ENCODE data around the gene DLG3. TPM values are rescaled to one million over a fixed set of nuclear protein-coding genes. Genes with fewer than 3 reads are reported as not detected.

Gene DLG3
- total RNA-seq, 1 experiment from 2014 or later, result 14.5 TPM

DNA sequence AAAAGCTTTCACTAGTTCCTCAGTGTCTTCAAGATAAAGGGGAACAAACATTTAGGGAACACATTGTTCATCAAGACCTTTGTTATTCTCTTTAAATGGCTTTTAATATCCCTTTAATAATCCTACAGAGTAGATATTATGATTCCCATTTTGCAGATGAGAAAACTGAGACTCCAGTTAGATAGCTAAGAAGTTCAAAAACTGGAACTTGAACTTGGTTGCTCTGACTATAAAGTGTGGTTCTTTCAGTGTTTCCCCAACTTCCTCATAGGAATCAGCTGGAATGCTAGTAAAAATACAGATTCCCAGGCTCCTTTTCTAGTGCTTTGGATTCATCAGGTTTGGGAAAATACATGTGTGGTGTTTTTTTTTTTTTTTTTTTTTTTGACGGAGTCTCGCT is 37.7 kb downstream of the DLG3 start:
- no peak overlapping the region for H3K4me3 ChIP-seq (ENCODE audit: low read length)
- H3K27me3 ChIP-seq (ENCODE audit: low read length), result no peaks in the 10 kb centered on the region
- H3K4me2 ChIP-seq (ENCODE audit: low read depth, low read length, poor library complexity, severe bottlenecking), result no peak overlapping the region
- no peaks in the 10 kb centered on the region for H3K4me1 ChIP-seq (ENCODE audit: low read length)
- H3K9me2 ChIP-seq (replicated peaks; ENCODE audit: insufficient read depth, low read length), result no peaks in the 10 kb centered on the region
- no peaks in the 10 kb centered on the region for H3K36me3 ChIP-seq (ENCODE audit: insufficient read depth, low read length)
- no peaks in the 10 kb centered on the region for H4K20me1 ChIP-seq (ENCODE audit: insufficient read depth, low read depth, low read length)
- H3K9me3 ChIP-seq (ENCODE audit: low read length), result no peaks in the 10 kb centered on the region
- H2AFZ ChIP-seq (ENCODE audit: low read length), result no peak overlapping the region
- no peak overlapping the region for H3K27ac ChIP-seq (ENCODE audit: low read length)
- no peak for DNase-seq
- no peaks in the 10 kb centered on the region for H3K79me2 ChIP-seq (ENCODE audit: low read length)
- H3K9ac ChIP-seq (ENCODE audit: low read length), result no peak overlapping the region

DNA sequence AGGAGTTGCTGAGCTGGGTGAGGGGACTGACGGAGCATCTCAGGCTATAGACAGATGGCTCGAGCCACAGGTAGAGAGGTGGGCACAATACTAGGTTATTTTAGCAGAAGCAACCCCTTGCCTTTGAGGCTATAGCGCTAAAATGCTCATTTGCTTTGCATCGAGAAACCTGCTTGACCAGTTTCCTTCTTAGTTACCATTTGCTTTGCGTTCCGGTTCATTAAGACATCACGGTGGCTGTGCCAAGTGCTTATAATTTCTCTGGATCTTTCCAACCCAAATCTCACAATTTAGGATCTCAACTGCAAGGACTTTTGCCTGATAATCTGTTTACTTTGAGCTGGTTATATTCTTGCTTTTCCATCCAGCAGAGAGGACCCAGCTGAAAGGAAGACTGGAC is 40.8 kb downstream of the DLG3 start:
- Histone ChIP-seq H3K4me2 (ENCODE audit: low read depth, low read length, poor library complexity, severe bottlenecking) (no peak overlapping the region), H3K36me3 (ENCODE audit: insufficient read depth, low read length) (no peaks in the 10 kb centered on the region), H3K27me3 (ENCODE audit: low read length) (no peaks in the 10 kb centered on the region), H3K9me2 (replicated peaks; ENCODE audit: insufficient read depth, low read length) (no peaks in the 10 kb centered on the region), H2AFZ (ENCODE audit: low read length) (no peak overlapping the region), H4K20me1 (ENCODE audit: insufficient read depth, low read depth, low read length) (no peaks in the 10 kb centered on the region), H3K4me3 (ENCODE audit: low read length) (no peak overlapping the region), H3K79me2 (ENCODE audit: low read length) (no peaks in the 10 kb centered on the region), H3K4me1 (ENCODE audit: low read length) (no peaks in the 10 kb centered on the region), H3K9ac (ENCODE audit: low read length) (no peak overlapping the region), H3K27ac (ENCODE audit: low read length) (no peak overlapping the region), H3K9me3 (ENCODE audit: low read length) (no peaks in the 10 kb centered on the region)
- no peak for DNase-seq

DNA sequence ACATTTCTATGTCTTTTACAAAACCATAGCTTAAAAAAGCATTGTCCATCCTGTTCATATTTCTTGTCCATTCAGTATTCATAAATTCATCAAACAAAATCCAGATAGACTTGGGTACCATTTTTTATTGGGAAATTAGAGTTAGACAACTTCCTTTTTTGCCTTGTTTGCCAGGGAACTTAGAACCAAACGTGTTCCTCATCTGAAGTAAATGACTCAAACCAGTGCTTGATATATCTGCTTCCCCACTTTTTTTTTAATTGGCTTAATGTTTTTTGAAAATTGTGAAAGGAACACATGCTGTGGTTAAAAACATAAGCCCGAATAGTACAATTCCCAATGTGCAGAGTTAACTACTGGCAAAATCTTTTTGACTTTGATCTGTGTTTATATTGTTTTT is 44.2 kb downstream of the DLG3 start:
- no peak for DNase-seq
- no peak overlapping the region for H3K9ac ChIP-seq (ENCODE audit: low read length)
- no peaks in the 10 kb centered on the region for H3K9me3 ChIP-seq (ENCODE audit: low read length)
- no peaks in the 10 kb centered on the region for H3K79me2 ChIP-seq (ENCODE audit: low read length)
- H3K9me2 ChIP-seq (replicated peaks; ENCODE audit: insufficient read depth, low read length), result no peaks in the 10 kb centered on the region
- no peak overlapping the region for H3K4me3 ChIP-seq (ENCODE audit: low read length)
- H3K27me3 ChIP-seq (ENCODE audit: low read length), result no peaks in the 10 kb centered on the region
- H4K20me1 ChIP-seq (ENCODE audit: insufficient read depth, low read depth, low read length), result no peaks in the 10 kb centered on the region
- H3K4me1 ChIP-seq (ENCODE audit: low read length), result no peaks in the 10 kb centered on the region
- H3K27ac ChIP-seq (ENCODE audit: low read length), result no peak overlapping the region
- no peaks in the 10 kb centered on the region for H3K36me3 ChIP-seq (ENCODE audit: insufficient read depth, low read length)
- no peak overlapping the region for H2AFZ ChIP-seq (ENCODE audit: low read length)
- H3K4me2 ChIP-seq (ENCODE audit: low read depth, low read length, poor library complexity, severe bottlenecking), result no peak overlapping the region

DNA sequence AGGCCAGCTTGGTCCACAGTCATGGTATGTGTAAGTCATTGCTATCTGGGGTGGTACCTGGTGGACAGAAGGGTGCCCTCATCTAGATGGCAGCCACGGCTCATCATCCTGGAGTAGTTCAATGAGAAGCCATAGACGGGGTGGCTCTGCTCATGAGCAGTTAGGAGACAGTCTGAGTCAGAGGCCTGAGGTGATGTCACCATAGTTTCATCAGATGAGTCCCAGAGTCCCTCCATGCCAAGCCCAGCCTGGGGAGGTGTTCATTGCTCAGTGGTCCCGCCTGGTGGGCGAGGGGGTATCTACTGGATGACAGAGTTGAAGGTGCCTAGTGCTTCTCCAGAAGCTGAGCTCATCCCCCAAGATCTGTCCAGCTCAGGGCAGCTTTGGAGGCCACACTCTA is 49.8 kb downstream of the DLG3 start:
- Histone ChIP-seq H3K4me2 (ENCODE audit: low read depth, low read length, poor library complexity, severe bottlenecking) (no peak overlapping the region), H3K9me2 (replicated peaks; ENCODE audit: insufficient read depth, low read length) (no peaks in the 10 kb centered on the region), H3K36me3 (ENCODE audit: insufficient read depth, low read length) (no peaks in the 10 kb centered on the region), H4K20me1 (ENCODE audit: insufficient read depth, low read depth, low read length) (no peaks in the 10 kb centered on the region), H3K4me1 (ENCODE audit: low read length) (no peaks in the 10 kb centered on the region), H3K27me3 (ENCODE audit: low read length) (no peaks in the 10 kb centered on the region), H2AFZ (ENCODE audit: low read length) (no peak overlapping the region), H3K4me3 (ENCODE audit: low read length) (no peak overlapping the region), H3K9me3 (ENCODE audit: low read length) (no peaks in the 10 kb centered on the region), H3K79me2 (ENCODE audit: low read length) (no peaks in the 10 kb centered on the region), H3K27ac (ENCODE audit: low read length) (no peak overlapping the region), H3K9ac (ENCODE audit: low read length) (no peak overlapping the region)
- no peak for DNase-seq

DNA sequence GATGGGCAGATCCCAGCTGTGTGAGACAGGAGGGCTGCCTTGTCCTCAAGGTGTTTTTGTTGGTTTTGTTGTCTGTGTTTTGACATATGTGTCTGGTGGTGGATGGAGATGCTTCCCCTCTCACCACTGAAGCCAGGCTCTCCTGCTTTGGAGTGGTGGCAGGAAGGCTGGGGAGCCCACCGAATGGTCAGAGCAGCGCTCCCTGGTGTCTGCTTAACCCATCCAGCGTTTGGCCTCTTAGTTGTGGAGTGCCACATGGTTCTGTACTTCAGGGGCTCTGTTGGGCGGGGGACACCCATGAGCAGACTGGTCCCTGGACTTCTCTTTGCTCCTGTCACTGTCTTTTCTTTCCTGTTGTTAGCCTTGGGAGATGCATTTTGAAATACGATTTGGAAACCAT is 51.9 kb downstream of the DLG3 start:
- no peak overlapping the region for H3K4me2 ChIP-seq (ENCODE audit: low read depth, low read length, poor library complexity, severe bottlenecking)
- no peaks in the 10 kb centered on the region for H3K4me1 ChIP-seq (ENCODE audit: low read length)
- H2AFZ ChIP-seq (ENCODE audit: low read length), result no peak overlapping the region
- H3K36me3 ChIP-seq (ENCODE audit: insufficient read depth, low read length), result no peaks in the 10 kb centered on the region
- H3K4me3 ChIP-seq (ENCODE audit: low read length), result no peak overlapping the region
- no peaks in the 10 kb centered on the region for H3K9me3 ChIP-seq (ENCODE audit: low read length)
- no peak for DNase-seq
- no peaks in the 10 kb centered on the region for H3K27me3 ChIP-seq (ENCODE audit: low read length)
- no peaks in the 10 kb centered on the region for H3K9me2 ChIP-seq (replicated peaks; ENCODE audit: insufficient read depth, low read length)
- H3K79me2 ChIP-seq (ENCODE audit: low read length), result no peaks in the 10 kb centered on the region
- H3K27ac ChIP-seq (ENCODE audit: low read length), result no peak overlapping the region
- no peaks in the 10 kb centered on the region for H4K20me1 ChIP-seq (ENCODE audit: insufficient read depth, low read depth, low read length)
- H3K9ac ChIP-seq (ENCODE audit: low read length), result no peak overlapping the region

DNA sequence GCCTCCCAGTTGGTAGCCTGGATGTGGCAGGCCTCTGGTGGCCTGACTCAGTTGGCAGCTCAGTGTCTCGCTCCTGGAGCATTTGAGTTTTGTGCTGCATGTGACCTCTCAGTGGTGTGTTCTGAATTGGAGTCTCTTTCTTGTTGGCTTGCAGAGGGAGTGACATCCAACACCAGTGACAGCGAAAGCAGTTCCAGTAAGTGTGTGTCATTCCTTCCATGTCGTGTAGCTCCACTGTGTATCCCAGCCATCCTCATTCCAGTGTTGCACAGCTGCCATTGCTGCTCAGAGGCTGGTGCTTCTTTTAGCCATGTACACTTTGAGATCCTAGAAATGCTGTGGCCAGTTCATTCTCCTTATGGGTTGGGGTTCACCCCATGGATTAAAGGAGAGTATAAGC is 52.4 kb downstream of the DLG3 start:
- Histone ChIP-seq H3K27me3 (ENCODE audit: low read length) (no peaks in the 10 kb centered on the region), H3K27ac (ENCODE audit: low read length) (no peak overlapping the region), H3K9me2 (replicated peaks; ENCODE audit: insufficient read depth, low read length) (no peaks in the 10 kb centered on the region), H4K20me1 (ENCODE audit: insufficient read depth, low read depth, low read length) (no peaks in the 10 kb centered on the region), H3K9me3 (ENCODE audit: low read length) (no peaks in the 10 kb centered on the region), H3K9ac (ENCODE audit: low read length) (no peak overlapping the region), H3K36me3 (ENCODE audit: insufficient read depth, low read length) (no peaks in the 10 kb centered on the region), H3K4me1 (ENCODE audit: low read length) (no peaks in the 10 kb centered on the region), H2AFZ (ENCODE audit: low read length) (no peak overlapping the region), H3K4me3 (ENCODE audit: low read length) (no peak overlapping the region), H3K79me2 (ENCODE audit: low read length) (no peaks in the 10 kb centered on the region), H3K4me2 (ENCODE audit: low read depth, low read length, poor library complexity, severe bottlenecking) (no peak overlapping the region)
- DNase-seq, result no peak

DNA sequence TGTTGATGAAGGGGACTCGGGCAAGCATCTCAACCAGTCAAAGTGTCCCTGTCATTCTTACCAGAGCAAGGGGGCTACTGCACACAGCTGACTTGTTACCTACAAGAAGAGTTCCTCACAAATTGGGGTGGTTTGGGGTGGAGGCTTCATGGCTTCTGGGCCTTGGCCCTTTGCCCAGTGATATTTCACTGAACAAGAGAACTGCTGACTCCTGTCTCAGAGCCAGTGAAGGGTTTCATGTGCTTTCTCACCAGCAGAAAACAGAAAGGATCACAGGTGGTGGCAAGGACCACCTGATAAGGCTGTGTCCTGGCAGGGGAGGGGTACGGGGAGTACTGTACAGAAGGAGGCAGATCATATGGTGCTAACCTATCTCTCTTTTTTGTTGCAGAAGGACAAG is 53.5 kb downstream of the DLG3 start:
- Histone ChIP-seq H3K79me2 (ENCODE audit: low read length) (no peaks in the 10 kb centered on the region), H3K4me2 (ENCODE audit: low read depth, low read length, poor library complexity, severe bottlenecking) (no peak overlapping the region), H4K20me1 (ENCODE audit: insufficient read depth, low read depth, low read length) (no peaks in the 10 kb centered on the region), H3K4me1 (ENCODE audit: low read length) (no peaks in the 10 kb centered on the region), H3K4me3 (ENCODE audit: low read length) (no peak overlapping the region), H2AFZ (ENCODE audit: low read length) (no peak overlapping the region), H3K27me3 (ENCODE audit: low read length) (no peaks in the 10 kb centered on the region), H3K36me3 (ENCODE audit: insufficient read depth, low read length) (no peaks in the 10 kb centered on the region), H3K9ac (ENCODE audit: low read length) (no peak overlapping the region), H3K27ac (ENCODE audit: low read length) (no peak overlapping the region), H3K9me3 (ENCODE audit: low read length) (no peaks in the 10 kb centered on the region), H3K9me2 (replicated peaks; ENCODE audit: insufficient read depth, low read length) (no peaks in the 10 kb centered on the region)
- no peak for DNase-seq

DNA sequence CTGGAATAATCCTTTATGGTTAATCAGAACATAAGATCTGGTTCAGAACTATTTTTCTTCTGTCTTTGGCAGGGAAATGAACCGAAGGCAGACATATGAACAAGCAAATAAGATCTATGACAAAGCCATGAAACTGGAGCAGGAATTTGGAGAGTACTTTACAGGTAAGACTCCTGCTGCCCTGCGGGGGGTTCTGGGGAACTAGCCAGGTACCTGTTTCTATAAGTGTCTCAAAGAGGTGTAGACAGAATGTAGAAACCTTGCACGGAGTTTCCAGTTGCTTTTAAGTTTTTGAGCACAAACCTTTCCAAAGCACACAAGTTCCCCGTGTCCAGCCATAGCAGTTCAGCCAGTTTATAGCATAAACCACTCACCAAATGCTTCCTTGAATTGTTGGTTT is 56.2 kb downstream of the DLG3 start:
- H3K36me3 ChIP-seq (ENCODE audit: insufficient read depth, low read length), result no peaks in the 10 kb centered on the region
- no peak overlapping the region for H3K4me3 ChIP-seq (ENCODE audit: low read length)
- no peaks in the 10 kb centered on the region for H3K4me1 ChIP-seq (ENCODE audit: low read length)
- H3K9ac ChIP-seq (ENCODE audit: low read length), result no peak overlapping the region
- no peaks in the 10 kb centered on the region for H3K9me2 ChIP-seq (replicated peaks; ENCODE audit: insufficient read depth, low read length)
- DNase-seq, result no peak
- no peaks in the 10 kb centered on the region for H3K9me3 ChIP-seq (ENCODE audit: low read length)
- H3K27me3 ChIP-seq (ENCODE audit: low read length), result no peaks in the 10 kb centered on the region
- H3K79me2 ChIP-seq (ENCODE audit: low read length), result no peaks in the 10 kb centered on the region
- no peak overlapping the region for H3K4me2 ChIP-seq (ENCODE audit: low read depth, low read length, poor library complexity, severe bottlenecking)
- no peaks in the 10 kb centered on the region for H4K20me1 ChIP-seq (ENCODE audit: insufficient read depth, low read depth, low read length)
- no peak overlapping the region for H2AFZ ChIP-seq (ENCODE audit: low read length)
- no peak overlapping the region for H3K27ac ChIP-seq (ENCODE audit: low read length)

DNA sequence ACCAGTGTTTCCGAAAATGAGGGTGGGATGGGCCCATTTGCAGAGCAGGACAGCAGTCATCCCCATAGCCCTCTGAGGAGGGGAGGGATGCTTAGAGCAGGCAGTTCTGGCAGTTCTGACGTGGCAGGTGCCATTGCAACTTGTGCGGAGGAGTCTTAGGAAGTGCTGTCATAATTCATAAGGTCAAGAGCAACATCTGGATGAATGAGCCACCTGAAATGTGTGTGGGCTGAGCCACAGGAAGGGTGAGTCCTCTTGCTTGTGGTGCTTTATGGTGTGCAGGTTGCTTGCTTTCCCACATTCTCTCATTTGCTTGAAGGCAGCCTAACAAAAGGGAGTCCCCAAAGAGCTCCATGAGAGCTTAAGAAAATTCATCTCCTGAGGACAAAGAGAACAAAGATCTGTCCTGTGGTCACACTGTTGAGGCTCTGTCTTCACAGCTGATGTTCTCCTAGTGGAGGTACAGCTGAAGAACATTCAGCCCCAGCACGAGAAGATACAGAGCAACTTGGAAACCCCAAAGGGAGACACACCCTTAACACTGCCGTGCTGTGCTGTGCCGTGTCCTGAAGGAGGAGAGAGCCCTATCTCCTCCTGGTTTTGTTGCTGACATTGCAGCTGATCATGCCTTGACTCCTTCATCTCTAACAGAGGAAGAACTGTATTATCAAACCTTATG is 60.3 kb downstream of the DLG3 start:
- H3K9me3 ChIP-seq (ENCODE audit: low read length), result no peaks in the 10 kb centered on the region
- no peak overlapping the region for H3K27ac ChIP-seq (ENCODE audit: low read length)
- no peak for DNase-seq
- H3K4me2 ChIP-seq (ENCODE audit: low read depth, low read length, poor library complexity, severe bottlenecking), result no peak overlapping the region
- no peak overlapping the region for H3K4me3 ChIP-seq (ENCODE audit: low read length)
- H2AFZ ChIP-seq (ENCODE audit: low read length), result no peak overlapping the region
- H3K27me3 ChIP-seq (ENCODE audit: low read length), result no peaks in the 10 kb centered on the region
- no peak overlapping the region for H3K9ac ChIP-seq (ENCODE audit: low read length)
- no peaks in the 10 kb centered on the region for H4K20me1 ChIP-seq (ENCODE audit: insufficient read depth, low read depth, low read length)
- H3K36me3 ChIP-seq (ENCODE audit: insufficient read depth, low read length), result no peaks in the 10 kb centered on the region
- H3K9me2 ChIP-seq (replicated peaks; ENCODE audit: insufficient read depth, low read length), result no peaks in the 10 kb centered on the region
- H3K4me1 ChIP-seq (ENCODE audit: low read length), result no peaks in the 10 kb centered on the region
- H3K79me2 ChIP-seq (ENCODE audit: low read length), result no peaks in the 10 kb centered on the region

Data from Karpas-422 (cell line).